ENCODE results near the gene RANGRF.

DNA sequence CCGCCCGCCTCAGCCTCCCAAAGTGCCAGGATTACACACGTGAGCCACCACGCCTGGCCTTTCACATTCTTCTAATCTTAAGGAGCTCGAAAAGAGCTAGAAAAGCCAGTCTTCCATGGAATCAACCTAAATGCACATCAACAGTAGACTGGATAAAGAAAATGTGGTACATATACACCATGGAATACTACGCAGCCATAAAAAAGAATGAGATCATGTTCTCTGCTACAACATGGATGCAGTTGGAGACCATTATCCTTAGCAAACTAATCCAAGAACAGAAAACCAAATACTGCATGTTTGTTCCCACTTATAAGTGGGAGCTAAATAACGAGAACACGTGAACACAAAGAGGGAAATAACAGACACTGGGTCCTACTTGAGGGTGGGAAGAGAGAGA lies 43.7 kb upstream of the RANGRF start:
- TF ChIP-seq CTCF (IDR thresholded peaks at IDR 0.05) (no peak), POLR2A (IDR thresholded peaks at IDR 0.05) (no peak)
